ENCODE results near the gene GNL3. TPM values are rescaled to one million over a fixed set of nuclear protein-coding genes. Genes with fewer than 3 reads are reported as not detected.

Gene GNL3
- total and polyA plus RNA-seq, 2 donors (not counting 3 experiments of a cell fraction or from before 2014, with no cell fraction given) = 27.8 to 109 TPM

DNA sequence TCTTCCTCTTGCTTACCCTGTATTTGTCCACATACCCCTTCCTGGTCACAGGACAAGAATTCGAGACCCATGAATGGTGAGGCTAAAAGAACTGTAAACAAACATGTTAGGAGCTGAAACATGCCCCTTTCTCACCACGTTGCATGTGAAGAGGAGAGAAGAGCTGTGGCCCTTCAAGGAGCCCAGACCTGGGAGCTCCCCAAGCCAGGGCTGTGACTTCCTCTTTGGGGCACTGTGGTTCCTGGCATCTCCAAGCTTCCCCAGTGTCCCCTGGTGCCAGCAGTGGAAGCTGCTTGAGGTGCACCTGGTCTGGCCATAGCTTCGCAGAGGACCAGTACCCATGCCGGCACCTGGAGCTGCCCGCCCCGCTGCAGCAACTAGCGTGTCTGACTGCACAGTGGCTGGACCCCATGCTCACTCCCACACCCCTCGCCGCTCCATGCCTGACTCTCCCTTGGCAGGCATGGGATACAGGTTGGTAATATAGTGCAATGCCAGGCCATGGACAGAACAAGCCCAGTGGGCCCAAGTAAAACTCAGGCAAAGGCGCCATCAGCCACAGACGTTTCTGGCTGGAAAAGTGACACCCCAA lies 30.0 kb downstream of the GNL3 start:
- FAIRE-seq (no peak), DNase-seq (ENCODE audit: low read depth, low spot score) (no peak)
- H2AFZ ChIP-seq (ENCODE audit: low read depth, low read length) = no peak overlapping the region
- no peaks in the 10 kb centered on the region for H3K4me1 ChIP-seq (ENCODE audit: control insufficient read depth, extremely low read depth, insufficient read depth, low read length)
- no peaks in the 10 kb centered on the region for H4K20me1 ChIP-seq (replicated peaks; ENCODE audit: control insufficient read depth, extremely low read depth, insufficient read depth, low read length)
- H3K27ac ChIP-seq (ENCODE audit: insufficient read depth, low read depth, low read length) = no peak overlapping the region
- no TSS peak for BruUV-seq (replicated peaks)
- dilution Hi-C loops (cut with MboI; ENCODE audit: extremely low pct_ligation_motif_present, low sequenced_read_pairs) (no loop called here), intact Hi-C loops (cut with micrococcal nuclease) (no loop called here)
- POLR2A ChIA-PET = interaction anchor here (1.2 kb wide), 1 partner anchor 10 kb away, joined by 4 read pairs; the partner anchor contains the start of genes GLT8D1 and SPCS1
- no peaks in the 10 kb centered on the region for H3K27me3 ChIP-seq (ENCODE audit: control insufficient read depth in 2 of 2, insufficient read depth in 2 of 2, low read length in 2 of 2)
- H3K9me3 ChIP-seq (replicated peaks; ENCODE audit: control insufficient read depth, insufficient read depth, low read length) = no peaks in the 10 kb centered on the region
- no peak overlapping the region for H3K4me2 ChIP-seq (ENCODE audit: insufficient read depth, low read length)
- H3K36me3 ChIP-seq (ENCODE audit: control insufficient read depth in 2 of 2, extremely low read depth in 1 of 2, insufficient read depth in 2 of 2, low read length in 2 of 2) = peaks cover 2 to 3% of the 10 kb centered on the region in 2 experiments
- H3K4me3 ChIP-seq (replicated peaks in 1 of 3; ENCODE audit: insufficient read depth in 1 of 3, low read depth in 1 of 3, low read length in 3 of 3) = no peak overlapping the region
- CTCF ChIA-PET = no interaction called here
- H3K9me1 ChIP-seq (replicated peaks; ENCODE audit: control insufficient read depth, extremely low read depth, insufficient read depth, low read length) = no peaks in the 10 kb centered on the region
- no peaks in the 10 kb centered on the region for H3K79me2 ChIP-seq (ENCODE audit: control insufficient read depth, insufficient read depth, low read length)
- TF ChIP-seq JUN (IDR thresholded peaks at IDR 0.05; ENCODE audit: borderline replicate concordance, insufficient read depth, insufficient read length, low read depth) = no peak
- TF ChIP-seq, protein P1, sequence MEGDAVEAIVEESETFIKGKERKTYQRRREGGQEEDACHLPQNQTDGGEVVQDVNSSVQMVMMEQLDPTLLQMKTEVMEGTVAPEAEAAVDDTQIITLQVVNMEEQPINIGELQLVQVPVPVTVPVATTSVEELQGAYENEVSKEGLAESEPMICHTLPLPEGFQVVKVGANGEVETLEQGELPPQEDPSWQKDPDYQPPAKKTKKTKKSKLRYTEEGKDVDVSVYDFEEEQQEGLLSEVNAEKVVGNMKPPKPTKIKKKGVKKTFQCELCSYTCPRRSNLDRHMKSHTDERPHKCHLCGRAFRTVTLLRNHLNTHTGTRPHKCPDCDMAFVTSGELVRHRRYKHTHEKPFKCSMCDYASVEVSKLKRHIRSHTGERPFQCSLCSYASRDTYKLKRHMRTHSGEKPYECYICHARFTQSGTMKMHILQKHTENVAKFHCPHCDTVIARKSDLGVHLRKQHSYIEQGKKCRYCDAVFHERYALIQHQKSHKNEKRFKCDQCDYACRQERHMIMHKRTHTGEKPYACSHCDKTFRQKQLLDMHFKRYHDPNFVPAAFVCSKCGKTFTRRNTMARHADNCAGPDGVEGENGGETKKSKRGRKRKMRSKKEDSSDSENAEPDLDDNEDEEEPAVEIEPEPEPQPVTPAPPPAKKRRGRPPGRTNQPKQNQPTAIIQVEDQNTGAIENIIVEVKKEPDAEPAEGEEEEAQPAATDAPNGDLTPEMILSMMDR (IDR thresholded peaks at IDR 0.05; ENCODE audit: extremely low read depth in 1 of 2, insufficient read depth in 1 of 2, low read depth in 1 of 2, low read length in 2 of 2) = no peak
- no peak for TF ChIP-seq GATA2 (IDR thresholded peaks at IDR 0.05; ENCODE audit: insufficient read depth, insufficient read length, low read depth, low read length)
- no peak for TF ChIP-seq MYC (IDR thresholded peaks at IDR 0.05; ENCODE audit: low read depth, low read length)
- no peak for TF ChIP-seq POLR2AphosphoS5 (IDR thresholded peaks at IDR 0.05; ENCODE audit: insufficient read depth, low read depth, low read length)
- TF ChIP-seq EZH2 (IDR thresholded peaks at IDR 0.05; ENCODE audit: borderline replicate concordance, low read depth, low read length, severe bottlenecking) = no peak
- TF ChIP-seq POLR2A (IDR thresholded peaks at IDR 0.05; ENCODE audit: low read depth, low read length) = no peak
- TF ChIP-seq, protein P2, sequence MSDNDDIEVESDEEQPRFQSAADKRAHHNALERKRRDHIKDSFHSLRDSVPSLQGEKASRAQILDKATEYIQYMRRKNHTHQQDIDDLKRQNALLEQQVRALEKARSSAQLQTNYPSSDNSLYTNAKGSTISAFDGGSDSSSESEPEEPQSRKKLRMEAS (IDR thresholded peaks at IDR 0.05; ENCODE audit: insufficient read depth, insufficient read length) = no peak
- TF ChIP-seq FOS (IDR thresholded peaks at IDR 0.05; ENCODE audit: borderline replicate concordance, insufficient read depth, low read length) = no peak
- H3K9ac ChIP-seq (replicated peaks; ENCODE audit: extremely low read depth, insufficient read depth, low read length) = no peak overlapping the region

All from endothelial cell of umbilical vein (primary cell).